Endometrial microvascular endothelial cells (primary cell): ENCODE data around the gene PCK1. TPM values are rescaled to one million over a fixed set of nuclear protein-coding genes. Genes with fewer than 3 reads are reported as not detected.

Experiments used
- in situ Hi-C: cut with HindIII; loops from 2 replicates; pipeline ENCODE4 v1.10.0; 2017; ENCODE audit warnings: low sequenced_read_pairs, low pct_unique_long_range_greater_than_20kb; ENCODE audit errors: inconsistent ontology term
- total RNA-seq: library from RNA; depleted of rRNA; stranded (reverse); fragments of >200 nt; gene quantifications from one replicate; pipeline ENCODE4 v1.2.3, GENCODE V29; 2015; ENCODE audit errors: inconsistent ontology term

PCK1 gene
- total RNA-seq, 1 donor from 2014 or later: not detected

GRCh38 chr20:57594092-57594951, 33.4 kb downstream of the PCK1 start:
- in situ Hi-C loops: no loop called here

- in situ Hi-C loops: no loop called here
Observed at GRCh38 chr20:57595041-57596030, 34.4 kb downstream of the PCK1 start.

- in situ Hi-C loops: no loop called here
Observed at GRCh38 chr20:57596358-57596757, 35.4 kb downstream of the PCK1 start.

- in situ Hi-C loops: no loop called here
Observed at GRCh38 chr20:57596998-57597939, 36.4 kb downstream of the PCK1 start.

GRCh38 chr20:57598060-57598459, 37.1 kb downstream of the PCK1 start:
- in situ Hi-C loops: no loop called here

GRCh38 chr20:57598491-57598890, 37.6 kb downstream of the PCK1 start:
- in situ Hi-C loops: no loop called here

- in situ Hi-C loops: no loop called here
Observed at GRCh38 chr20:57600320-57601210, 39.7 kb downstream of the PCK1 start.

GRCh38 chr20:57601211-57601570, 40.3 kb downstream of the PCK1 start:
- in situ Hi-C loops: no loop called here

GRCh38 chr20:57601737-57602136, 40.8 kb downstream of the PCK1 start:
- in situ Hi-C loops: no loop called here

- in situ Hi-C loops: no loop called here
Observed at GRCh38 chr20:57603120-57603519, 42.2 kb downstream of the PCK1 start.

GRCh38 chr20:57605045-57605444, 44.1 kb downstream of the PCK1 start:
- in situ Hi-C loops: no loop called here

- in situ Hi-C loops: no loop called here
Observed at GRCh38 chr20:57605878-57606277, 45.0 kb downstream of the PCK1 start.

- in situ Hi-C loops: no loop called here
Observed at GRCh38 chr20:57608516-57608915, 47.6 kb downstream of the PCK1 start.

- in situ Hi-C loops: no loop called here
Observed at GRCh38 chr20:57609086-57609841, 48.4 kb downstream of the PCK1 start.

GRCh38 chr20:57609842-57610167, 48.9 kb downstream of the PCK1 start:
- in situ Hi-C loops: no loop called here

GRCh38 chr20:57610261-57610952, 49.5 kb downstream of the PCK1 start:
- in situ Hi-C loops: no loop called here
